ENCODE measurements around the gene RAB31. TPM values are rescaled to one million over a fixed set of nuclear protein-coding genes. Genes with fewer than 3 reads are reported as not detected.
"Not testable (repeated sequence)": the region's sequence is repeated elsewhere in the genome, so short reads cannot be mapped to it uniquely, and the experiment has no call there.

The RAB31 gene
- 58.9 and 72.2 TPM in 2 replicates for total RNA-seq (2014; rRNA removed; shearing (Covaris generic))

GRCh38 chr18:9708057-9708433 is at the start of gene RAB31:
RAB31 (plus strand) TSS chr18:9708301; CDS start chr18:9708406, 105 bp downstream.
- peak; percentile 63 to 87 for DNase-seq (ENCODE audit: low read depth in 1 of 2, low spot score in 2 of 2)
- peak within 1 kb of the TSS; percentile 88 for H3K27ac ChIP-seq
- H3K9me3 ChIP-seq (replicated peaks) = no peaks in the 10 kb centered on the region; the same call in 1 of the 2 replicates
- H3K27me3 ChIP-seq (replicated peaks) = no peaks in the 10 kb centered on the region
- H3K36me3 ChIP-seq = peaks cover 38% of the 10 kb centered on the region
- peaks cover 77% of the 10 kb centered on the region for H3K4me1 ChIP-seq (replicated peaks)
- peak within 1 kb of the TSS; percentile 88 for H3K4me3 ChIP-seq

- 0 out of 2 replicates have a peak, but pooled peaks cover 3% of the 10 kb centered on the region for H3K4me1 ChIP-seq (replicated peaks)
- H3K4me3 ChIP-seq = no peak overlapping the region
- H3K27ac ChIP-seq = no peak overlapping the region
- H3K9me3 ChIP-seq (replicated peaks) = no peaks in the 10 kb centered on the region; the same call in 1 of the 2 replicates
- H3K27me3 ChIP-seq (replicated peaks) = no peaks in the 10 kb centered on the region
- DNase-seq (ENCODE audit: low read depth in 1 of 2, low spot score in 2 of 2) = peak in 1 of 2 experiments; percentile 27
- H3K36me3 ChIP-seq = no peaks in the 10 kb centered on the region
Observed at GRCh38 chr18:9659499-9660375, 48.4 kb upstream of the RAB31 start.

GRCh38 chr18:9661564-9661963 is 46.5 kb upstream of the RAB31 start:
- Histone ChIP-seq H3K9me3 (replicated peaks) (no peaks in the 10 kb centered on the region; the same call in 1 of the 2 replicates), H3K36me3 (no peaks in the 10 kb centered on the region), H3K4me3 (no peak overlapping the region), H3K27me3 (replicated peaks) (no peaks in the 10 kb centered on the region), H3K27ac (no peak overlapping the region), H3K4me1 (replicated peaks) (0 out of 2 replicates have a peak, but pooled peaks cover 3% of the 10 kb centered on the region)
- DNase-seq (ENCODE audit: low read depth in 1 of 2, low spot score in 2 of 2) = peak; percentile 36 to 43

- no peak overlapping the region for H3K4me3 ChIP-seq
- H3K27ac ChIP-seq = no peak overlapping the region
- H3K36me3 ChIP-seq = no peaks in the 10 kb centered on the region
- peak in 1 of 2 experiments; percentile 26 for DNase-seq (ENCODE audit: low read depth in 1 of 2, low spot score in 2 of 2)
- no peaks in the 10 kb centered on the region for H3K27me3 ChIP-seq (replicated peaks)
- 0 out of 2 replicates have a peak, but pooled peaks cover 3% of the 10 kb centered on the region for H3K4me1 ChIP-seq (replicated peaks)
- H3K9me3 ChIP-seq (replicated peaks) = no peaks in the 10 kb centered on the region; the same call in 1 of the 2 replicates
Observed at GRCh38 chr18:9663377-9663776, 44.7 kb upstream of the RAB31 start.

- Histone ChIP-seq H3K27ac (no peak overlapping the region), H3K36me3 (no peaks in the 10 kb centered on the region), H3K27me3 (replicated peaks) (no peaks in the 10 kb centered on the region), H3K9me3 (replicated peaks) (no peaks in the 10 kb centered on the region), H3K4me3 (no peak overlapping the region), H3K4me1 (replicated peaks) (0 out of 2 replicates have a peak, but pooled peaks cover 3% of the 10 kb centered on the region)
- DNase-seq (ENCODE audit: low read depth in 1 of 2, low spot score in 2 of 2) = peak in 1 of 2 experiments; percentile 10
Observed at GRCh38 chr18:9665314-9665713, 42.8 kb upstream of the RAB31 start.

- Histone ChIP-seq H3K4me1 (replicated peaks) (no peaks in the 10 kb centered on the region), H3K9me3 (replicated peaks) (no peaks in the 10 kb centered on the region), H3K36me3 (no peaks in the 10 kb centered on the region), H3K4me3 (no peak overlapping the region), H3K27ac (no peak overlapping the region), H3K27me3 (replicated peaks) (no peaks in the 10 kb centered on the region)
- peak in 1 of 2 experiments; percentile 5 for DNase-seq (ENCODE audit: low read depth in 1 of 2, low spot score in 2 of 2)
Observed at GRCh38 chr18:9666548-9666947, 41.6 kb upstream of the RAB31 start.

GRCh38 chr18:9669016-9669415 is 39.1 kb upstream of the RAB31 start:
- Histone ChIP-seq H3K36me3 (no peaks in the 10 kb centered on the region), H3K4me3 (no peak overlapping the region), H3K27me3 (replicated peaks) (no peaks in the 10 kb centered on the region), H3K27ac (no peak overlapping the region), H3K4me1 (replicated peaks) (no peaks in the 10 kb centered on the region), H3K9me3 (replicated peaks) (no peaks in the 10 kb centered on the region)
- DNase-seq (ENCODE audit: low read depth in 1 of 2, low spot score in 2 of 2) = no peak

GRCh38 chr18:9671214-9671613 is 36.9 kb upstream of the RAB31 start:
- no peak for DNase-seq (ENCODE audit: low read depth in 1 of 2, low spot score in 2 of 2)

GRCh38 chr18:9673296-9674251 is 34.5 kb upstream of the RAB31 start:
- DNase-seq (ENCODE audit: low read depth in 1 of 2, low spot score in 2 of 2) = peak; percentile 44 to 59
- no peak overlapping the region for H3K4me3 ChIP-seq
- no peaks in the 10 kb centered on the region for H3K27me3 ChIP-seq (replicated peaks)
- H3K27ac ChIP-seq = no peak overlapping the region
- no peaks in the 10 kb centered on the region for H3K36me3 ChIP-seq
- no peaks in the 10 kb centered on the region; the same call in 1 of the 2 replicates for H3K4me1 ChIP-seq (replicated peaks)
- no peaks in the 10 kb centered on the region for H3K9me3 ChIP-seq (replicated peaks)

More at GRCh38 chr18:9671214-9671613, 36.9 kb upstream of the RAB31 start:
- no peaks in the 10 kb centered on the region for H3K9me3 ChIP-seq (replicated peaks)
- H3K36me3 ChIP-seq = no peaks in the 10 kb centered on the region
- no peaks in the 10 kb centered on the region; the same call in 1 of the 2 replicates for H3K4me1 ChIP-seq (replicated peaks)
- no peak overlapping the region for H3K4me3 ChIP-seq
- no peaks in the 10 kb centered on the region for H3K27me3 ChIP-seq (replicated peaks)
- H3K27ac ChIP-seq = no peak overlapping the region

GRCh38 chr18:9678216-9678615 is 29.9 kb upstream of the RAB31 start:
- H3K4me1 ChIP-seq (replicated peaks); H3K4me3 ChIP-seq; H3K36me3 ChIP-seq; H3K27ac ChIP-seq; H3K27me3 ChIP-seq (replicated peaks); DNase-seq (ENCODE audit: low read depth in 1 of 2, low spot score in 2 of 2); H3K9me3 ChIP-seq (replicated peaks): not testable (repeated sequence)

- Histone ChIP-seq H3K9me3 (replicated peaks) (no peaks in the 10 kb centered on the region), H3K36me3 (no peaks in the 10 kb centered on the region), H3K4me1 (replicated peaks) (peaks cover 11% of the 10 kb centered on the region), H3K27ac (no peak overlapping the region), H3K4me3 (no peak overlapping the region), H3K27me3 (replicated peaks) (no peaks in the 10 kb centered on the region)
- no peak for DNase-seq (ENCODE audit: low read depth in 1 of 2, low spot score in 2 of 2)
Observed at GRCh38 chr18:9679125-9679524, 29.0 kb upstream of the RAB31 start.

- Histone ChIP-seq H3K4me1 (replicated peaks) (peaks cover 25% of the 10 kb centered on the region), H3K36me3 (no peaks in the 10 kb centered on the region)
Observed at GRCh38 chr18:9681217-9681616, 26.9 kb upstream of the RAB31 start.

GRCh38 chr18:9682572-9682971 is 25.5 kb upstream of the RAB31 start:
- Histone ChIP-seq H3K27ac (no peak overlapping the region), H3K9me3 (replicated peaks) (no peaks in the 10 kb centered on the region), H3K27me3 (replicated peaks) (no peaks in the 10 kb centered on the region), H3K4me3 (no peak overlapping the region), H3K36me3 (no peaks in the 10 kb centered on the region), H3K4me1 (replicated peaks) (peaks cover 25% of the 10 kb centered on the region)
- DNase-seq (ENCODE audit: low read depth in 1 of 2, low spot score in 2 of 2) = peak in 1 of 2 experiments; percentile 10

More at GRCh38 chr18:9681217-9681616, 26.9 kb upstream of the RAB31 start:
- Histone ChIP-seq H3K27ac (no peak overlapping the region), H3K27me3 (replicated peaks) (no peaks in the 10 kb centered on the region), H3K4me3 (no peak overlapping the region), H3K9me3 (replicated peaks) (no peaks in the 10 kb centered on the region)
- no peak for DNase-seq (ENCODE audit: low read depth in 1 of 2, low spot score in 2 of 2)
